Muscle of leg (tissue), 11 donors: ENCODE data around the gene PIK3C2G. TPM values are rescaled to one million over a fixed set of nuclear protein-coding genes. Genes with fewer than 3 reads are reported as not detected.
"Not testable (repeated sequence)": the region's sequence is repeated elsewhere in the genome, so short reads cannot be mapped to it uniquely, and the experiment has no call there.

Source experiments
- DNase-seq: peaks from one replicate; pipeline ENCODE4 v3.0.0; 2013
- H3K27ac ChIP-seq: one replicate; pipeline ENCODE4 v1.5.1; 2013; ENCODE audit warnings: mild to moderate bottlenecking, low read length, control low read depth
- H3K27me3 ChIP-seq: one replicate; pipeline ENCODE4 v1.6.1; 2013; ENCODE audit warnings: low read length; ENCODE audit not compliant: control insufficient read depth, insufficient read depth
- H3K36me3 ChIP-seq: one replicate; pipeline ENCODE4 v1.6.1; 2013; ENCODE audit warnings: low read length; ENCODE audit not compliant: control insufficient read depth, insufficient read depth
- H3K4me1 ChIP-seq: one replicate; pipeline ENCODE4 v1.6.1; 2013; ENCODE audit warnings: low read length; ENCODE audit not compliant: control insufficient read depth, insufficient read depth
- H3K4me3 ChIP-seq: one replicate; pipeline ENCODE4 v1.5.1; 2013; ENCODE audit warnings: low read length, control low read depth
- H3K9me3 ChIP-seq: replicated peaks from 2 replicates; pipeline ENCODE4 v1.6.1; 2013; ENCODE audit warnings: low read depth, low read length; ENCODE audit not compliant: control insufficient read depth
- WGBS: methylation state at CpG from one replicate; pipeline ENCODE4 v1.1.5; 2013; ENCODE audit warnings: missing lambda C conversion rate; ENCODE audit not compliant: insufficient coverage; 5-methylcytosine and 5-hydroxymethylcytosine counted together
- polyA plus RNA-seq, 8 donors: library from polyadenylated mRNA; unstranded; fragments of 120-200 nt; gene quantifications; one replicate each; pipeline versions ENCODE4 v1.2.1 to v1.2.3, GENCODE V29; 2013; ENCODE audit warnings: inconsistent platforms in 1 of 8, low replicate concordance in 1 of 8; ENCODE audit not compliant: insufficient read length in 8 of 8, insufficient read depth in 1 of 8
- total RNA-seq: library from RNA; stranded (reverse); fragments of 120-200 nt; gene quantifications from one replicate; pipeline ENCODE4 v1.2.4, GENCODE V29; 2013

PIK3C2G gene
- total and polyA plus RNA-seq, 9 donors = 0.04 to 1.3 (median 0.27) TPM

- Histone ChIP-seq H3K36me3 (no peaks in the 10 kb centered on the region), H3K27ac (no peak overlapping the region), H3K4me1 (no peaks in the 10 kb centered on the region), H3K27me3 (no peaks in the 10 kb centered on the region), H3K4me3 (no peak overlapping the region), H3K9me3 (peaks cover 22% of the 10 kb centered on the region)
- DNase-seq = no peak
- WGBS = no CpG with 5 or more reads among the region's 1 CpG
Observed at GRCh38 chr12:18522806-18523205, 261.5 kb downstream of the PIK3C2G start.

GRCh38 chr12:18542497-18542896, 281.2 kb downstream of the PIK3C2G start:
- H3K36me3 ChIP-seq, H3K4me1 ChIP-seq, H3K27ac ChIP-seq, H3K27me3 ChIP-seq, H3K9me3 ChIP-seq, DNase-seq, H3K4me3 ChIP-seq: not testable (repeated sequence)
- no CpG with 5 or more reads among the region's 3 CpGs for WGBS

GRCh38 chr12:18546399-18546798, 285.1 kb downstream of the PIK3C2G start:
- 86% methylated on average over 1 of the region's 1 CpG for WGBS
- no peaks in the 10 kb centered on the region for H3K9me3 ChIP-seq
- H3K36me3 ChIP-seq = no peaks in the 10 kb centered on the region
- H3K27me3 ChIP-seq = no peaks in the 10 kb centered on the region
- H3K4me1 ChIP-seq = no peaks in the 10 kb centered on the region
- H3K27ac ChIP-seq = no peak overlapping the region
- no peak overlapping the region for H3K4me3 ChIP-seq
- peak; percentile 14 for DNase-seq

GRCh38 chr12:18549598-18549997, 288.3 kb downstream of the PIK3C2G start:
- no peaks in the 10 kb centered on the region for H3K9me3 ChIP-seq
- no peak overlapping the region for H3K4me3 ChIP-seq
- no peaks in the 10 kb centered on the region for H3K36me3 ChIP-seq
- peak; percentile 17 for DNase-seq
- WGBS = 55% methylated on average over 2 of the region's 2 CpGs
- H3K27me3 ChIP-seq = no peaks in the 10 kb centered on the region
- no peak overlapping the region for H3K27ac ChIP-seq
- H3K4me1 ChIP-seq = no peaks in the 10 kb centered on the region

GRCh38 chr12:18551106-18551505, 289.8 kb downstream of the PIK3C2G start:
- WGBS = 33% methylated on average over 1 of the region's 1 CpG
- peak; percentile 77 for DNase-seq

GRCh38 chr12:18551701-18552100, 290.4 kb downstream of the PIK3C2G start:
- Histone ChIP-seq H3K36me3 (no peaks in the 10 kb centered on the region), H3K27me3 (no peaks in the 10 kb centered on the region), H3K9me3 (no peaks in the 10 kb centered on the region), H3K27ac (no peak overlapping the region), H3K4me1 (no peaks in the 10 kb centered on the region), H3K4me3 (no peak overlapping the region)
- WGBS = 71% methylated on average over 2 of the region's 3 CpGs
- no peak for DNase-seq

More at GRCh38 chr12:18551106-18551505, 289.8 kb downstream of the PIK3C2G start:
- no peak overlapping the region for H3K4me3 ChIP-seq
- no peaks in the 10 kb centered on the region for H3K9me3 ChIP-seq
- H3K27ac ChIP-seq = no peak overlapping the region
- no peaks in the 10 kb centered on the region for H3K4me1 ChIP-seq
- H3K27me3 ChIP-seq = no peaks in the 10 kb centered on the region
- H3K36me3 ChIP-seq = no peaks in the 10 kb centered on the region

- WGBS = 49% methylated on average over 3 of the region's 5 CpGs
- Histone ChIP-seq H3K4me1 (no peaks in the 10 kb centered on the region), H3K36me3 (no peaks in the 10 kb centered on the region), H3K27me3 (no peaks in the 10 kb centered on the region), H3K4me3 (no peak overlapping the region), H3K27ac (no peak overlapping the region), H3K9me3 (no peaks in the 10 kb centered on the region)
- peak; percentile 9 for DNase-seq
Observed at GRCh38 chr12:18552829-18553228, 291.5 kb downstream of the PIK3C2G start.

GRCh38 chr12:18556161-18556560, 294.8 kb downstream of the PIK3C2G start:
- no peak for DNase-seq
- Histone ChIP-seq H3K4me1 (no peaks in the 10 kb centered on the region), H3K27ac (no peak overlapping the region), H3K9me3 (no peaks in the 10 kb centered on the region), H3K27me3 (no peaks in the 10 kb centered on the region), H3K4me3 (no peak overlapping the region), H3K36me3 (no peaks in the 10 kb centered on the region)
- no CpG with 5 or more reads among the region's 2 CpGs for WGBS

GRCh38 chr12:18559242-18559641, 297.9 kb downstream of the PIK3C2G start:
- DNase-seq = no peak
- Histone ChIP-seq H3K27ac (no peak overlapping the region), H3K4me3 (no peak overlapping the region), H3K27me3 (no peaks in the 10 kb centered on the region), H3K4me1 (no peaks in the 10 kb centered on the region), H3K9me3 (no peaks in the 10 kb centered on the region), H3K36me3 (no peaks in the 10 kb centered on the region)
- WGBS = 71% methylated on average over 1 of the region's 1 CpG

GRCh38 chr12:18562531-18562930, 301.2 kb downstream of the PIK3C2G start:
- WGBS = no CpG with 5 or more reads among the region's 4 CpGs
- Histone ChIP-seq H3K4me3 (no peak overlapping the region), H3K9me3 (no peaks in the 10 kb centered on the region), H3K27ac (no peak overlapping the region), H3K27me3 (no peaks in the 10 kb centered on the region), H3K4me1 (no peaks in the 10 kb centered on the region), H3K36me3 (no peaks in the 10 kb centered on the region)
- peak; percentile 87 for DNase-seq

- no CpG with 5 or more reads among the region's 1 CpG for WGBS
- DNase-seq = peak; percentile 30
- Histone ChIP-seq H3K4me3 (no peak overlapping the region), H3K27me3 (no peaks in the 10 kb centered on the region), H3K9me3 (no peaks in the 10 kb centered on the region), H3K27ac (no peak overlapping the region), H3K4me1 (no peaks in the 10 kb centered on the region), H3K36me3 (no peaks in the 10 kb centered on the region)
Observed at GRCh38 chr12:18564306-18564705, 303.0 kb downstream of the PIK3C2G start.
